Calu3 (cell line): ENCODE results near the gene TPI1. TPM values are rescaled to one million over a fixed set of nuclear protein-coding genes. Genes with fewer than 3 reads are reported as not detected.
"Not testable (repeated sequence)": the region's sequence is repeated elsewhere in the genome, so short reads cannot be mapped to it uniquely, and the experiment has no call there.

ENCODE experiments used
- BruUV-seq: library from RNA; stranded (reverse); fragments of 400-500 nt; replicated peaks from 2 replicates; lab custom pipeline; 2021; lab: Mats Ljungman, UMichigan
- CTCF ChIA-PET: fragments of 300-600 bp; sonication (Branson Sonifier 250); formaldehyde crosslinking; loops from one replicate; lab custom pipeline; 2022; ENCODE audit warnings: antibody characterized with exemption; lab: Charles Lee
- DNase-seq: peaks from one replicate; pipeline ENCODE4 v3.0.0; 2022
- H3K27ac Mint-ChIP-seq: one replicate; pipeline ENCODE4 v1.8.0; 2022; ENCODE audit warnings: mixed read lengths; ENCODE audit not compliant: unreplicated experiment
- H3K27me3 Mint-ChIP-seq: one replicate; pipeline ENCODE4 v1.8.0; 2022; ENCODE audit warnings: mixed read lengths; ENCODE audit not compliant: unreplicated experiment
- H3K36me3 Mint-ChIP-seq: one replicate; pipeline ENCODE4 v1.8.0; 2022; ENCODE audit warnings: mild to moderate bottlenecking, moderate library complexity, mixed read lengths; ENCODE audit not compliant: insufficient read depth, unreplicated experiment
- H3K4me1 Mint-ChIP-seq: one replicate; pipeline ENCODE4 v1.8.0; 2022; ENCODE audit warnings: mild to moderate bottlenecking, low read depth, mixed read lengths; ENCODE audit not compliant: unreplicated experiment
- H3K4me3 Mint-ChIP-seq: one replicate; pipeline ENCODE4 v1.8.0; 2022; ENCODE audit warnings: mild to moderate bottlenecking, low read depth, moderate library complexity, mixed read lengths; ENCODE audit not compliant: unreplicated experiment
- H3K9me3 Mint-ChIP-seq: one replicate; pipeline ENCODE4 v1.8.0; 2022; ENCODE audit warnings: low read depth, mixed read lengths; ENCODE audit not compliant: unreplicated experiment
- CTCF ChIP-seq: fragments of 200-600 bp; IDR thresholded peaks from one replicate; pipeline ENCODE4 v1.8.0; 2022; ENCODE audit warnings: antibody characterized with exemption; ENCODE audit not compliant: unreplicated experiment
- intact Hi-C: fragments of 100-400 bp; cut with micrococcal nuclease; formaldehyde crosslinking; loops from one replicate; pipeline ENCODE4 v1.10.0; 2022; ENCODE audit not compliant: unreplicated experiment
- total RNA-seq: library from RNA; stranded (reverse); gene quantifications from 2 replicates; pipeline ENCODE4 v1.2.3, GENCODE V29; 2022

Gene TPI1
- total RNA-seq, 1 experiment from 2014 or later = 608 TPM

GRCh38 chr12:6883252-6883651 is 15.9 kb downstream of the TPI1 start:
- no peak overlapping the region for H3K4me3 Mint-ChIP-seq
- CTCF ChIA-PET = no interaction called here
- DNase-seq = no peak
- H3K4me1 Mint-ChIP-seq = peaks cover 23% of the 10 kb centered on the region
- no peaks in the 10 kb centered on the region for H3K9me3 Mint-ChIP-seq
- no peaks in the 10 kb centered on the region for H3K36me3 Mint-ChIP-seq
- no TSS peak for BruUV-seq
- H3K27me3 Mint-ChIP-seq = no peaks in the 10 kb centered on the region
- H3K27ac Mint-ChIP-seq = no peak overlapping the region
- TF ChIP-seq CTCF = no peak
- intact Hi-C loops = no loop called here

GRCh38 chr12:6883683-6884082 is 16.4 kb downstream of the TPI1 start:
- H3K36me3 Mint-ChIP-seq = no peaks in the 10 kb centered on the region
- no TSS peak for BruUV-seq
- no peak for DNase-seq
- CTCF ChIA-PET = no interaction called here
- H3K4me3 Mint-ChIP-seq = no peak overlapping the region
- H3K27me3 Mint-ChIP-seq = no peaks in the 10 kb centered on the region
- no peak for TF ChIP-seq CTCF
- H3K4me1 Mint-ChIP-seq = peaks cover 23% of the 10 kb centered on the region
- H3K27ac Mint-ChIP-seq = no peak overlapping the region
- intact Hi-C loops = no loop called here
- no peaks in the 10 kb centered on the region for H3K9me3 Mint-ChIP-seq

GRCh38 chr12:6884539-6884938 is 17.2 kb downstream of the TPI1 start:
- no peaks in the 10 kb centered on the region for H3K27me3 Mint-ChIP-seq
- intact Hi-C loops = no loop called here
- no TSS peak for BruUV-seq
- TF ChIP-seq CTCF = no peak
- no peak for DNase-seq
- no peak overlapping the region for H3K4me3 Mint-ChIP-seq
- H3K4me1 Mint-ChIP-seq = peaks cover 23% of the 10 kb centered on the region
- H3K27ac Mint-ChIP-seq = no peak overlapping the region
- CTCF ChIA-PET = no interaction called here
- H3K36me3 Mint-ChIP-seq = no peaks in the 10 kb centered on the region
- H3K9me3 Mint-ChIP-seq = no peaks in the 10 kb centered on the region

GRCh38 chr12:6886206-6886999 is 19.1 kb downstream of the TPI1 start:
- peaks cover 13% of the 10 kb centered on the region for H3K36me3 Mint-ChIP-seq
- peaks cover 26% of the 10 kb centered on the region for H3K4me1 Mint-ChIP-seq
- peak overlapping the region; percentile 87 for H3K27ac Mint-ChIP-seq
- H3K9me3 Mint-ChIP-seq, H3K4me3 Mint-ChIP-seq, BruUV-seq, DNase-seq, intact Hi-C loops, H3K27me3 Mint-ChIP-seq: not testable (repeated sequence)
- CTCF ChIA-PET = interaction anchor here (1.2 to 1.4 kb wide), 2 partner anchors 17 to 39 kb away, joined by 3 to 4 read pairs; no protein-coding TSS in a partner anchor

- no peaks in the 10 kb centered on the region for H3K9me3 Mint-ChIP-seq
- no peak overlapping the region for H3K27ac Mint-ChIP-seq
- no peak for DNase-seq
- CTCF ChIA-PET = interaction anchor here (1.2 to 1.4 kb wide), 2 partner anchors 18 to 38 kb away, joined by 3 to 4 read pairs; no protein-coding TSS in a partner anchor
- intact Hi-C loops = no loop called here
- no peak overlapping the region for H3K4me3 Mint-ChIP-seq
- BruUV-seq = no TSS peak
- H3K27me3 Mint-ChIP-seq = no peaks in the 10 kb centered on the region
- peaks cover 17% of the 10 kb centered on the region for H3K36me3 Mint-ChIP-seq
- no peak for TF ChIP-seq CTCF
- H3K4me1 Mint-ChIP-seq = peaks cover 32% of the 10 kb centered on the region
Measured at GRCh38 chr12:6887460-6887859, 20.1 kb downstream of the TPI1 start.
